Fibroblast of lung (primary cell): Measurements from ENCODE around the gene ALKBH6. TPM values are rescaled to one million over a fixed set of nuclear protein-coding genes. Genes with fewer than 3 reads are reported as not detected.

Source experiments
- DNase-seq, 2 donors: peaks; one replicate each; pipeline versions ENCODE4 v3.0.0 to v3.0.0-alpha.2; 2010; ENCODE audit warnings: low read depth in 2 of 2
- H2AFZ ChIP-seq: 2 replicates; pipeline ENCODE4 v1.5.1; 2012; ENCODE audit warnings: low read length, control low read depth, inconsistent platforms
- H3K27ac ChIP-seq: 2 replicates; pipeline ENCODE4 v1.5.1; 2011; ENCODE audit warnings: low read length, control low read depth; ENCODE audit not compliant: insufficient read depth
- H3K27me3 ChIP-seq: 2 replicates; pipeline ENCODE4 v1.5.1; 2011; ENCODE audit warnings: mild to moderate bottlenecking, low read length; ENCODE audit not compliant: control insufficient read depth, insufficient read depth
- H3K36me3 ChIP-seq: 2 replicates; pipeline ENCODE4 v1.5.1; 2011; ENCODE audit warnings: low read length; ENCODE audit not compliant: control insufficient read depth, insufficient read depth
- H3K4me1 ChIP-seq: 2 replicates; pipeline ENCODE4 v1.5.1; 2011; ENCODE audit warnings: low read length; ENCODE audit not compliant: control insufficient read depth, insufficient read depth; ENCODE audit errors: extremely low read depth
- H3K4me2 ChIP-seq: 2 replicates; pipeline ENCODE4 v1.5.1; 2011; ENCODE audit warnings: low read length, control low read depth; ENCODE audit not compliant: insufficient read depth; ENCODE audit errors: extremely low read depth
- H3K4me3 ChIP-seq, 4 experiments: fragments of 200-600 bp in 1 of 4; sonication (generic) in 1 of 4; replicated peaks in 1 of 4; 2 replicates each; pipeline ENCODE4 v1.5.1; 2011 to 2016; ENCODE audit warnings: low read length in 4 of 4, low read depth in 3 of 4, mild to moderate bottlenecking in 3 of 4, control low read depth in 2 of 4, inconsistent platforms in 1 of 4, mixed read lengths in 1 of 4; ENCODE audit not compliant: insufficient read depth in 1 of 4; ENCODE audit errors: control extremely low read depth in 1 of 4
- H3K79me2 ChIP-seq: 2 replicates; pipeline ENCODE4 v1.5.1; 2012; ENCODE audit warnings: mild to moderate bottlenecking, low read length, inconsistent platforms; ENCODE audit not compliant: control insufficient read depth, insufficient read depth
- H3K9ac ChIP-seq: 2 replicates; pipeline ENCODE4 v1.5.1; 2011; ENCODE audit warnings: mild to moderate bottlenecking, low read length, control low read depth; ENCODE audit not compliant: insufficient read depth
- H3K9me3 ChIP-seq: 2 replicates; pipeline ENCODE4 v1.5.1; 2012; ENCODE audit warnings: low read depth, low read length; ENCODE audit not compliant: control insufficient read depth, insufficient read depth
- H4K20me1 ChIP-seq: 2 replicates; pipeline ENCODE4 v1.5.1; 2011; ENCODE audit warnings: low read length; ENCODE audit not compliant: control insufficient read depth, insufficient read depth; ENCODE audit errors: extremely low read depth
- CTCF ChIP-seq, 2 donors: IDR thresholded peaks in 1 of 2; conservative IDR thresholded peaks in 1 of 2; 1 replicate in 1 of 2; 2 replicates in 1 of 2; pipeline ENCODE4 v1.5.1; 2011 to 2012; ENCODE audit warnings: low read length in 2 of 2, control low read depth in 1 of 2, inconsistent platforms in 1 of 2, low read depth in 1 of 2, mild to moderate bottlenecking in 1 of 2
- EZH2 ChIP-seq: IDR thresholded peaks from 2 replicates; pipeline ENCODE4 v1.5.1; 2012; ENCODE audit warnings: low read length, control low read depth, mild to moderate bottlenecking; ENCODE audit errors: missing control alignments
- polyA plus RNA-seq, 2 donors: library from polyadenylated mRNA; depleted of rRNA in 1 of 2; stranded (reverse) in 1 of 2; unstranded in 1 of 2; fragments of >200 nt; gene quantifications; 2 replicates each; pipeline ENCODE4 v1.2.1, GENCODE V29; 2011 to 2012; ENCODE audit warnings: missing spikeins in 1 of 2
- total RNA-seq: library from RNA; depleted of rRNA; stranded (reverse); fragments of >200 nt; gene quantifications from 2 replicates; pipeline ENCODE4 v1.2.1, GENCODE V29; 2014

ALKBH6 gene
- total and polyA plus RNA-seq, 2 donors (not counting 1 experiment from before 2014, with no cell fraction given) = 19.5 to 20.1 TPM

- Histone ChIP-seq H2AFZ (no peak overlapping the region), H3K9ac (no peak overlapping the region), H3K9me3 (no peaks in the 10 kb centered on the region), H3K27me3 (no peaks in the 10 kb centered on the region), H3K36me3 (no peaks in the 10 kb centered on the region), H3K27ac (no peak overlapping the region), H3K79me2 (no peaks in the 10 kb centered on the region), H3K4me2 (no peak overlapping the region), H3K4me1 (no peaks in the 10 kb centered on the region), H3K4me3 (no peak overlapping the region), H4K20me1 (no peaks in the 10 kb centered on the region)
- no peak for DNase-seq
- TF ChIP-seq EZH2 (no peak), CTCF (conservative IDR thresholded peaks at IDR 0.05 in 1 of 2, IDR thresholded peaks at IDR 0.05 in 1 of 2; ENCODE audit: low read depth in 1 of 2, low read length in 2 of 2) (no peak)
These were observed 40.5 kb downstream of the ALKBH6 start for GRCh38 chr19:35973487-35973886.

- H3K9ac ChIP-seq = no peak overlapping the region
- no peaks in the 10 kb centered on the region for H3K4me1 ChIP-seq
- H4K20me1 ChIP-seq = no peaks in the 10 kb centered on the region
- H2AFZ ChIP-seq = no peak overlapping the region
- H3K4me3 ChIP-seq = no peak overlapping the region
- no peak for DNase-seq
- no peaks in the 10 kb centered on the region for H3K9me3 ChIP-seq
- no peak for TF ChIP-seq EZH2
- TF ChIP-seq CTCF (conservative IDR thresholded peaks at IDR 0.05 in 1 of 2, IDR thresholded peaks at IDR 0.05 in 1 of 2; ENCODE audit: low read depth in 1 of 2, low read length in 2 of 2) = no peak
- no peak overlapping the region for H3K4me2 ChIP-seq
- no peaks in the 10 kb centered on the region for H3K79me2 ChIP-seq
- H3K27ac ChIP-seq = no peak overlapping the region
- H3K27me3 ChIP-seq = peaks cover 2% of the 10 kb centered on the region
- no peaks in the 10 kb centered on the region for H3K36me3 ChIP-seq
These were observed 47.2 kb downstream of the ALKBH6 start for GRCh38 chr19:35966771-35967170.

- H3K4me3 ChIP-seq = no peak overlapping the region
- H3K36me3 ChIP-seq = no peaks in the 10 kb centered on the region
- H3K27ac ChIP-seq = no peak overlapping the region
- H3K9ac ChIP-seq = no peak overlapping the region
- H4K20me1 ChIP-seq = no peaks in the 10 kb centered on the region
- H3K79me2 ChIP-seq = no peaks in the 10 kb centered on the region
- TF ChIP-seq EZH2 = no peak
- no peak for TF ChIP-seq CTCF (conservative IDR thresholded peaks at IDR 0.05 in 1 of 2, IDR thresholded peaks at IDR 0.05 in 1 of 2; ENCODE audit: low read depth in 1 of 2, low read length in 2 of 2)
- H3K9me3 ChIP-seq = no peaks in the 10 kb centered on the region
- H3K4me1 ChIP-seq = no peaks in the 10 kb centered on the region
- DNase-seq = peak; percentile 56 to 57
- H3K27me3 ChIP-seq = peaks cover 18% of the 10 kb centered on the region
- no peak overlapping the region for H3K4me2 ChIP-seq
- H2AFZ ChIP-seq = no peak overlapping the region
These were observed 50.5 kb downstream of the ALKBH6 start for GRCh38 chr19:35963514-35963913.
